Activated B cell treated with CpG ODN at 0.5 μM for 24 hours (primary cell): ENCODE measurements around the gene TSPEAR. TPM values are rescaled to one million over a fixed set of nuclear protein-coding genes. Genes with fewer than 3 reads are reported as not detected.

Experiments used
- ATAC-seq: fragments of 200-7000 bp; cut with Tn5 transposase; one replicate; pipeline ENCODE4 v1.10.0; 2021; ENCODE audit warnings: low read depth, mild to moderate bottlenecking, moderate library complexity
- CTCF ChIA-PET: fragments of 350-600 bp; sonication (Branson Sonifier 250); formaldehyde crosslinking; loops from one replicate; lab custom pipeline; 2021; ENCODE audit warnings: antibody characterized with exemption; lab: Charles Lee
- POLR2A ChIA-PET: fragments of 350-600 bp; sonication (Branson Sonifier 250); formaldehyde crosslinking; loops from one replicate; lab custom pipeline; 2021; ENCODE audit warnings: antibody characterized with exemption; lab: Charles Lee
- DNase-seq: peaks from one replicate; pipeline ENCODE4 v3.0.0; 2022
- H3K27ac Mint-ChIP-seq: one replicate; pipeline ENCODE4 v1.8.0; 2020; ENCODE audit warnings: mixed read lengths
- H3K27me3 Mint-ChIP-seq: one replicate; pipeline ENCODE4 v1.8.0; 2021; ENCODE audit warnings: mixed read lengths
- H3K36me3 Mint-ChIP-seq: one replicate; pipeline ENCODE4 v1.8.0; 2021; ENCODE audit warnings: low read depth, mixed read lengths
- H3K4me1 Mint-ChIP-seq: one replicate; pipeline ENCODE4 v1.8.0; 2021; ENCODE audit warnings: mixed read lengths
- H3K4me3 Mint-ChIP-seq: one replicate; pipeline ENCODE4 v1.8.0; 2020; ENCODE audit warnings: mild to moderate bottlenecking, mixed read lengths
- H3K9me3 Mint-ChIP-seq: one replicate; pipeline ENCODE4 v1.8.0; 2020; ENCODE audit warnings: mixed read lengths
- intact Hi-C: fragments of 100-400 bp; cut with micrococcal nuclease; formaldehyde crosslinking; loops from one replicate; pipeline ENCODE4 v1.15.1; 2024
- total RNA-seq: library from RNA; stranded (reverse); gene quantifications from 2 replicates; pipeline ENCODE4 v1.2.3, GENCODE V29; 2022
- TF ChIP-seq, protein P1 (sequence below): fragments of 200-600 bp; IDR thresholded peaks from one replicate; pipeline ENCODE4 v1.8.0; 2022; ENCODE audit warnings: antibody characterized with exemption, mild to moderate bottlenecking

The TSPEAR gene
- total RNA-seq, 1 donor from 2014 or later, result not detected

DNA sequence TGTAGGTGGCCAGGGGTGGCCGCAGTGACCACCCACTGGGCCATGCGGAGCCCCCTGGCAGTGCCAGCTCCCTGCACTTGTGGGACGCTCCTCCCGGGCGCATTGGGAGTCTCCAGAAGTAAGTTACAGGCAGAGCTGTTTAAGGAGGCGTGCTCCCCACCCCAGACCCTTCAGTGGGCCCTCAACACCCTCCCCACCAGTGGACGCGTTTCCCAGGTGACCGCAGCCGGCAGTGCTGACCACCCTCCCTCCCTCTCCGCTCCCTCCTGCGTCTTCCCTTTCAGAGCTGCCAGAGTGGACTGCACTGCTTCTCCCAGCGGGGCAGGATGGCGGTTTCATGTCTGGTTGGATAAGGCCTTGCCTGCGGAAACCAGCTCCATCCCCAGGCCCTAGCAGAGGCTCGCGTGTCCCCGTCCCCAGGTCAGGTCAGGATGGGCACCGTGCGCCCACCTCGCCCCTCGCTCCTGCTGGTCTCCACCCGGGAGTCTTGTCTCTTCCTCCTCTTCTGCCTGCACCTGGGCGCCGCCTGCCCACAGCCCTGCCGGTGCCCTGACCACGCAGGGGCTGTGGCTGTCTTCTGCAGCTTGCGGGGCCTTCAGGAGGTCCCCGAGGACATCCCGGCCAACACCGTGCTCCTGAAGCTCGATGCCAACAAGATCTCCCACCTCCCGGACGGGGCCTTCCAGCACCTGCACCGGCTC, 255.0 kb downstream of the TSPEAR start:
- no peak for DNase-seq
- ChIA-PET CTCF (interaction anchor here (0.8 kb wide), 1 partner anchor 153 kb away, joined by 3 read pairs; no protein-coding TSS in a partner anchor), POLR2A (interaction anchor here (2.2 kb wide), 1 partner anchor 117 kb away, joined by 9 read pairs; the partner anchor contains the start of gene CFAP410)
- Mint-ChIP-seq H3K4me3 (peak overlapping the region; percentile 69), H3K27ac (no peak overlapping the region), H3K36me3 (no peaks in the 10 kb centered on the region), H3K4me1 (peaks cover 2% of the 10 kb centered on the region), H3K27me3 (no peaks in the 10 kb centered on the region), H3K9me3 (peaks cover 7% of the 10 kb centered on the region)
- TF ChIP-seq, protein P1, sequence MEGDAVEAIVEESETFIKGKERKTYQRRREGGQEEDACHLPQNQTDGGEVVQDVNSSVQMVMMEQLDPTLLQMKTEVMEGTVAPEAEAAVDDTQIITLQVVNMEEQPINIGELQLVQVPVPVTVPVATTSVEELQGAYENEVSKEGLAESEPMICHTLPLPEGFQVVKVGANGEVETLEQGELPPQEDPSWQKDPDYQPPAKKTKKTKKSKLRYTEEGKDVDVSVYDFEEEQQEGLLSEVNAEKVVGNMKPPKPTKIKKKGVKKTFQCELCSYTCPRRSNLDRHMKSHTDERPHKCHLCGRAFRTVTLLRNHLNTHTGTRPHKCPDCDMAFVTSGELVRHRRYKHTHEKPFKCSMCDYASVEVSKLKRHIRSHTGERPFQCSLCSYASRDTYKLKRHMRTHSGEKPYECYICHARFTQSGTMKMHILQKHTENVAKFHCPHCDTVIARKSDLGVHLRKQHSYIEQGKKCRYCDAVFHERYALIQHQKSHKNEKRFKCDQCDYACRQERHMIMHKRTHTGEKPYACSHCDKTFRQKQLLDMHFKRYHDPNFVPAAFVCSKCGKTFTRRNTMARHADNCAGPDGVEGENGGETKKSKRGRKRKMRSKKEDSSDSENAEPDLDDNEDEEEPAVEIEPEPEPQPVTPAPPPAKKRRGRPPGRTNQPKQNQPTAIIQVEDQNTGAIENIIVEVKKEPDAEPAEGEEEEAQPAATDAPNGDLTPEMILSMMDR, result no peak
- intact Hi-C loops, result loop anchor here (10.0 kb wide), 1 partner anchor 152 kb away; the partner anchor contains the start of gene PFKL
- no peak for ATAC-seq

DNA sequence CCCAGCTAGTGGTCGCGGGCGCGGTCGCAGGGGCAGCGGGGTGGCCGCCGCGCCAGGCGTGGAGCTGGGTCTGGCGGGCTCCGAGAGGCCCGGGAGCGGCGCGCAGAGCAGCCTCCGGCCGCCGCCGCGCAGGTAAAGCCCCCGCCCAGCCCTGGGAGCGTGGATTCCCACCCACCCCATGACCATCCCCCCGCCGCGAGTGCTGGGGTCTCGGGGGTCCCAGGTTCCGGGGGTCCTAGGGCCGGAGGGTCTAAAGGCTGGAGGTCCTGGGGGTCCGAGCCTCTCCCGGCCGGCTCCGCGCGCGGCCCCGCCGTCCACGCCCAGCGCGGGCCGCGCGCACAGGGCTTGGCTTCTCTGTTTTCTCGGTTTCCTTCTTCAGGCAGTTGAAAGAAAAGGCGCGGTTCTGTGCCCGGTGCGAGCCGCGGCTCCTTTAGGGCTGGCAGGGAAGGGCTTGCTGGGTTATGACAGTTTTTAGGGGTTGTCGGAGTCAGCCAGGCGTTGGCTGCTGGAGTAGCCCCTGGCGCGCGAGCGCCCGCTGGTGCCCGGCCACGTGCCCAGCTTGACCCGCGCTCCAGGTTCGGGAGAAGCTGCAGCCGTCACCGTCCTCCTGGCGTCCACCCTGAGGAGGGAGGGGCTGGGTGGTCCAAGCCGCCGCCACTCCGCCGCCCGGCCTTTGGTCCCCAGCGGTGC, 255.7 kb downstream of the TSPEAR start:
- H3K36me3 Mint-ChIP-seq, result no peaks in the 10 kb centered on the region
- H3K27me3 Mint-ChIP-seq, result peaks cover 1% of the 10 kb centered on the region
- CTCF ChIA-PET, result no interaction called here
- peaks cover 2% of the 10 kb centered on the region for H3K4me1 Mint-ChIP-seq
- peaks cover 7% of the 10 kb centered on the region for H3K9me3 Mint-ChIP-seq
- TF ChIP-seq, protein P1, result no peak
- H3K27ac Mint-ChIP-seq, result no peak overlapping the region
- POLR2A ChIA-PET, result interaction anchor here (0.6 to 2.2 kb wide), 6 partner anchors 33 to 411 kb away, joined by 5 to 9 read pairs (median 8); partner anchors contain the start of gene CFAP410
- no peak for DNase-seq
- ATAC-seq, result peak; percentile 33
- intact Hi-C loops, result loop anchor here (1.0 to 10.0 kb wide), 4 partner anchors 27 to 444 kb away; partner anchors contain the start of genes CFAP410 and PFKL
- peak overlapping the region; percentile 75 for H3K4me3 Mint-ChIP-seq

DNA sequence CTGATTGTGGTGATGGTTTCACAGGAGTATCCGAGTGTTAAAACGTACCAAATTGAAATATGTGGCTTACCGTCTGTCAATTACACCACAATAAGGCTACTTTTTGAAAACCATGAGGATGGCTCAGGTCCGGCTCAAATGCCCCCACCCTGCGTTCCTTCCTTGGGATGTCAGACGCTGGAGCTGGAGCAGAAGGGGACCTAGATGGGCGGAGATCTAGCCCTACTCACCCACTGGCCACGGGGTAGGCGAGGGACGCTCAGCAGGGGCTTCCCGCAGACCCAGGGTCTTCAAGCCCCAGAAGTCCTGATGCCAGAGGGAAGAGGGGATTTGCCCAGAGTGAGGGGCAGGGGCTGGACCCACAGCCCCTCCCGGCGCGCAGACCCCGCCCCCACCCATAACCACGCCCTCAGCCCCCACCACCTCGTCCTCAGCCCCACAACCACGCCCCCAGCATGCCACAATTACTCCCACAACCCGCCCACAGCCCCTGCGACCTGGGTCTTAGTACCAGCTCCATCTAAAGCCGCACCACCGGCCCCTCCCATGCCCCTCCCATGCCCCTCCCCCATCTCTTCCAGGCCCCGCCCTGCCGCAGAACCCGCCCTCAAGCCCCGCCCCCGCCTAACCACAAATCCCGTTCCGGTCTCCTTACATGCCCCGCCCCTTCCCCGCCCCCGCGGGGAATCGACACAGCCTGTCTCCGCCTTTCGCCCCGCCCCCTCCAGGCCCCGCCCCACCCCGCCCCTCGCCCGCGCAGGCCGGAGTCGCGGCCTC, 256.4 kb downstream of the TSPEAR start, which contains the start of gene LRRC3:
LRRC3 (plus strand) TSS at position 764 of the 777 bp plus-strand sequence. CDS start 1,135 bp downstream, outside the sequence.
- intact Hi-C loops, result loop anchor here (1.0 to 10.0 kb wide), 4 partner anchors 26 to 444 kb away; partner anchors contain the start of genes CFAP410 and PFKL
- Mint-ChIP-seq H3K9me3 (peaks cover 7% of the 10 kb centered on the region), H3K27me3 (peaks cover 4% of the 10 kb centered on the region), H3K27ac (no peak within 1 kb of the TSS), H3K36me3 (no peaks in the 10 kb centered on the region), H3K4me3 (peak within 1 kb of the TSS; percentile 75), H3K4me1 (peaks cover 2% of the 10 kb centered on the region)
- ChIA-PET CTCF (no interaction called here), POLR2A (interaction anchor here (0.6 to 2.2 kb wide), 6 partner anchors 33 to 410 kb away, joined by 5 to 9 read pairs (median 8); partner anchors contain the start of gene CFAP410)
- ATAC-seq (peak; percentile 82), DNase-seq (peak; percentile 71)
- TF ChIP-seq, protein P1, result no peak

DNA sequence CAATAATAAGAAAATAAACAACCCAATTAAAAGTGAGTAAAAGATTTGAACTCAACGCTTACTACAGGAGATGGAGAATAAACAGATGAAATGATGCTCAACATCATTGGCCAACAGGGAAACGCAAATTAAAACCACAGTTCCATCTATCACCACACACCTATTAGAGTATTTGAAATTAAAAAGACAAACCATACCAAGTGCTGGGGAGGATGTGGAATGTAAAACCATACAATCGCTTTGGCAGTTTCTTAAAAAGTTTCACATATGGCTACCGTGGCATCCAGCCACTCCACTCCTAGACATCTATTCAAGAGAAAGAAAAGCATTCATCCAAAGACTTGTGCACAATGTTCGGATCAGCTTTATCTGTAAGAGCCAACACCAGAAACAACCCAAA, 257.3 kb downstream of the TSPEAR start:
- peaks cover 7% of the 10 kb centered on the region for H3K9me3 Mint-ChIP-seq
- ChIA-PET CTCF (no interaction called here), POLR2A (interaction anchor here (2.2 kb wide), 1 partner anchor 115 kb away, joined by 9 read pairs; the partner anchor contains the start of gene CFAP410)
- TF ChIP-seq, protein P1, result no peak
- intact Hi-C loops, result loop anchor here (2.0 to 10.0 kb wide), 2 partner anchors 25 to 149 kb away; partner anchors contain the start of gene PFKL
- peaks cover 7% of the 10 kb centered on the region for H3K27me3 Mint-ChIP-seq
- DNase-seq (no peak), ATAC-seq (no peak)
- H3K27ac Mint-ChIP-seq, result no peak overlapping the region
- H3K4me3 Mint-ChIP-seq, result peak overlapping the region; percentile 60
- H3K4me1 Mint-ChIP-seq, result peaks cover 2% of the 10 kb centered on the region
- H3K36me3 Mint-ChIP-seq, result no peaks in the 10 kb centered on the region
